ENCODE data around the gene QRICH1. TPM values are rescaled to one million over a fixed set of nuclear protein-coding genes. Genes with fewer than 3 reads are reported as not detected.

The QRICH1 gene
- total and polyA plus RNA-seq, 10 of the 15 experiments (the other 5 are each of a cell fraction or from before 2014, with no cell fraction given), result 22.2 to 116 (median 81.4) TPM

- 0 out of 2 replicates have a peak, but pooled peaks have one; percentile 46 for TF ChIP-seq ESRRA (IDR thresholded peaks at IDR 0.05; ENCODE audit: low read length)
- TF ChIP-seq RAD51 (IDR thresholded peaks at IDR 0.05), result no peak
- no peak for TF ChIP-seq EZH2 (IDR thresholded peaks at IDR 0.05; ENCODE audit: borderline replicate concordance, control insufficient read depth, low read depth, low read length)
- no peak for TF ChIP-seq FOXK2 (IDR thresholded peaks at IDR 0.05)
- no peak for TF ChIP-seq TCF3 (IDR thresholded peaks at IDR 0.05; ENCODE audit: borderline replicate concordance, insufficient read depth, low read depth, low read length)
- no peak for TF ChIP-seq SMC3 (IDR thresholded peaks at IDR 0.05; ENCODE audit: borderline replicate concordance, low read length)
- TF ChIP-seq ZNF217 (IDR thresholded peaks at IDR 0.05), result no peak
- no peak for TF ChIP-seq BHLHE40 (IDR thresholded peaks at IDR 0.05; ENCODE audit: borderline replicate concordance in 1 of 2, low read depth in 2 of 2, low read length in 1 of 2)
- no peak for TF ChIP-seq RELA (IDR thresholded peaks at IDR 0.05; ENCODE audit: borderline replicate concordance, partially characterized antibody)
- TF ChIP-seq CEBPZ (IDR thresholded peaks at IDR 0.05; ENCODE audit: low read depth, low read length), result no peak
- no peak for TF ChIP-seq EGR1 (IDR thresholded peaks at IDR 0.05; ENCODE audit: borderline replicate concordance in 1 of 2, low read depth in 2 of 2, low read length in 2 of 2)
- TF ChIP-seq ZBTB40 (IDR thresholded peaks at IDR 0.05; ENCODE audit: borderline replicate concordance), result peak; percentile 89
- TF ChIP-seq ZZZ3 (IDR thresholded peaks at IDR 0.05; ENCODE audit: control insufficient read depth, insufficient read length, low read depth), result no peak
- TF ChIP-seq MAX (IDR thresholded peaks at IDR 0.05; ENCODE audit: low read depth, low read length), result peak; percentile 11; the same call in 1 of the 2 replicates
- no peak for TF ChIP-seq ATF3 (IDR thresholded peaks at IDR 0.05; ENCODE audit: borderline replicate concordance, extremely low read depth, low read depth, low read length)
- TF ChIP-seq YY1 (IDR thresholded peaks at IDR 0.05; ENCODE audit: low read depth, low read length), result peak; percentile 94
- no peak for TF ChIP-seq ZBTB33 (IDR thresholded peaks at IDR 0.05)
- TF ChIP-seq NR2C1 (IDR thresholded peaks at IDR 0.05), result peak; percentile 95
These were observed 10.8 kb upstream of the QRICH1 start, which contains the start of gene QARS1 (continued) for GRCh38 chr3:49104427-49105291.
